HG03095 (cell line): ENCODE results near the gene ERVH48-1.
"Not testable (repeated sequence)": the region's sequence is repeated elsewhere in the genome, so short reads cannot be mapped to it uniquely, and the experiment has no call there.

Source experiments
- ATAC-seq: cut with Tn5 transposase; IDR thresholded peaks from one replicate; pipeline ENCODE4 v1.9.1; 2021; ENCODE audit warnings: moderate library complexity; ENCODE audit not compliant: unreplicated experiment

Gene ERVH48-1

GRCh38 chr21:42939582-42940413 lies 14.4 kb upstream of the ERVH48-1 start:
- ATAC-seq: no peak

DNA sequence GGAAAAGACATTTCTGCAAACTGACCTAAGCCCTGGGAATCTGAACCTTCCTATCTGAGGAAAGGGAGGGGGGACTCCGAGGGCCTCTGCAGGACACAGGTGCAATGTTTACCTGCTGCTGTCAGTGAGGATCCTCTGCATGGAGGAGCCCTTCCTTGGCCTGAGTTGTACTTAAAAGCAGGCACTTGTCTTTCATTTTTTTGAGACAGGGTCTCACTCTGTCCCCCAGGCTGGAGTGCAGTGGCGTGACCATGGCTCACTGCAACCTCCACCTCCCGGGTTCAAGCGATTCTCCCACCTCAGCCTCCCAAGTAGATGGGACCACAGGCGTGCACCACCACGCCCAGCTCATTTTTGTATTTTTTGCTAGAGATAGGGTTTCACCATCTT lies 13.2 kb upstream of the ERVH48-1 start:
- not testable (repeated sequence) for ATAC-seq

DNA sequence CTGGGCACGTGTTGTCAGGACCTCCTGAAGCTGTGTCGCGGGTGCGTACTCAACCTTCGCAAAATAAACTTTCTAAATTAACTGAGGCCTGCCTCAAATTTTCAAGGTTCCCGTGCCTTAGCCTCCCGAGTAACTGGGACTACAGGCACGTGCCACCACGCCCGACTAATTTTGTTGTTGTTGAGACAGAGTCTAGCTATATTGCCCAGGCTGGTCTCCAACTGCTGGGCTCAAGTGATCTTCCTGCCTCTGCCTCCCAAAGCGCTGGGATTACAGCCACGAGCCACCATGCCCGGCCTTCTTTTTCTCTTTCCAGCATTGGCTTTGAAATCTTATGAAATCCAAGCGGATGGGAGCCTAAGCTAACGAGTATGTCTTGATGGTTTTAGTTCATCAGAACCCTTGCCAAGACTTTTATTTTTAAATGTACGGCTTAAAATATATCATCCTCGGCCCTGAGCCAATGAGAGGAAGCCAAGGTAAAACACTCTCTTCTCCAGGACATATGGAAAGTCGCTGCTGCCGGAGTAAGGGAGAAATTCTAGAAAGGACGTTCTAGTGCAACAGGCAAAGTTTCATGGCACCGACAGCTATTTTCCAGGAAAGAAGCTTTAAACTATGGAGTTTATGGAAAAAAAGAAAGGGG lies 12.7 kb upstream of the ERVH48-1 start:
- ATAC-seq: no peak

GRCh38 chr21:42937034-42937940 lies 11.9 kb upstream of the ERVH48-1 start:
- not testable (repeated sequence) for ATAC-seq

GRCh38 chr21:42936360-42936759 lies 10.9 kb upstream of the ERVH48-1 start:
- not testable (repeated sequence) for ATAC-seq

DNA sequence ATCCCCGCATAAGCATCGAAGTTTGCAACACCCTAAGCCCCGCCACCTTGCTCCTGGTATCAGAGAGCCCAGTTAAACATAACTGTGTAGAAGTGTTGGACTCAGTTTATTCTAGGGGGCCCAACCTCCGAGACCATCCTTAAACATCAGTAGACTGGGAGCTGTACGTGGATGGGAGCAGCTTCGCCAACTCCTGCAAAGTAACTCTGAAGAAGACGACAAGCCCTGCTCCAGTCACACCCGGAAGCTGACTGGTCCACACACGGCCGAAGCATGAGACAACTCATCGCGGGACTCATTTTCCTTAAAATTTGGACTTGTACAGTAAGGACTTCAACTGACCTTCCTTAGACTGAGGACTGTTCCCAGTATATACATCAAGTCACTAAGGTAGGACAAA lies 8.5 kb upstream of the ERVH48-1 start:
- ATAC-seq: not testable (repeated sequence)

GRCh38 chr21:42933137-42933970 lies 7.9 kb upstream of the ERVH48-1 start:
- not testable (repeated sequence) for ATAC-seq

DNA sequence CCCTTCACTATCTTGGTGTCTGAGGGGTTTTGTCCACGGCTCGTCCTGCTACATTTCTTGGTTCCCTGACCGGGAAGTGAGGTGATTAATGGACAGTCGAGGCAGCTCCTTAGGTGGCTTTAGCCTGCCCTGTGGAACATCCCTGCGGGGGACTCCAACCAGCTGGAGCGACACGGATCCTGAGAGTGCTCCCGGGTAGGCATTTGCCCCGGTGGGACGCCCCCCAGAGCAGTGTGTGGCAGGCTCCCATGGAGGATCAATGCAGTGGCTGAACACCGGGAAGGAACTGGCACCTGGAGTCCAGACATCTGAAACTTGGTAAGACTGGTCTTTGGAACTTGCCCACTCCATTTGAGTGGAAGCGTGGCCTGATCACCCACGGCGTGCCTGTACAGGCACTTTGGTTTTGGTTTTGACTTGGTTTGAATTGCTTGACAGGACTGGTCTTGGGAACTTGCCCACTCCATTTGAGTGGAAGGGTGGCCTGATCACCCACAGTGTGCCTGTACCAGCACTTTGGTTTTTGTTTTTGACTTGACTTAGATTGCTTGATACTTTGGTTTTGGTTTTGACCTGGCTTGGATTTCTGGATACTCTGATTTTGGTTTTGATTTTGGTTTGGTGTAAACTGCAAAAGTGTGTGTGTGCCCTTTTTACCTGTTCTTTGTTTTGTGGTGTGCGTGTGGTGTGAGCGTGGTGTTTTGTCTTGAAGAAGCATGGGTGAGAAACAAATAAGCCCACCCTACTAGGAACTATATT lies 7.1 kb upstream of the ERVH48-1 start:
- not testable (repeated sequence) for ATAC-seq

GRCh38 chr21:42931560-42932235 lies 6.3 kb upstream of the ERVH48-1 start:
- ATAC-seq: no peak

- no peak for ATAC-seq
Measured at GRCh38 chr21:42929969-42930368, 4.5 kb upstream of the ERVH48-1 start.

- not testable (repeated sequence) for ATAC-seq
Measured at GRCh38 chr21:42927474-42928200, 2.2 kb upstream of the ERVH48-1 start.

DNA sequence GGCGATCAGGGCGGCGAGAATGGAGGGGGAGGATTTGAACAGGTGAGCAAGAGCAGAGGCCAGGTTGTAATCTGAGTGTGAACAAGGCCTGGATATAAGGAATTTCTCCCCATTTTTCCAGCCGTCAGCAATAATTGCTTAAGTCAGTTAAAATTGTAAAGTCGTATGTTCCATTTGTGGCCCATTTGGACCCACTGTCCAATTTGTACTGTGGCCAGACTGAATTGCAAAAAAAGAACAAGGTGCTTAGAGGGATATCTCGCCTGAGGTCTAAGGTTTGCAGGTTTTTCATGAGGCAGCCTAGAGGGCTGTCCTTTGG lies 1.0 kb downstream of the ERVH48-1 start:
- no peak for ATAC-seq

DNA sequence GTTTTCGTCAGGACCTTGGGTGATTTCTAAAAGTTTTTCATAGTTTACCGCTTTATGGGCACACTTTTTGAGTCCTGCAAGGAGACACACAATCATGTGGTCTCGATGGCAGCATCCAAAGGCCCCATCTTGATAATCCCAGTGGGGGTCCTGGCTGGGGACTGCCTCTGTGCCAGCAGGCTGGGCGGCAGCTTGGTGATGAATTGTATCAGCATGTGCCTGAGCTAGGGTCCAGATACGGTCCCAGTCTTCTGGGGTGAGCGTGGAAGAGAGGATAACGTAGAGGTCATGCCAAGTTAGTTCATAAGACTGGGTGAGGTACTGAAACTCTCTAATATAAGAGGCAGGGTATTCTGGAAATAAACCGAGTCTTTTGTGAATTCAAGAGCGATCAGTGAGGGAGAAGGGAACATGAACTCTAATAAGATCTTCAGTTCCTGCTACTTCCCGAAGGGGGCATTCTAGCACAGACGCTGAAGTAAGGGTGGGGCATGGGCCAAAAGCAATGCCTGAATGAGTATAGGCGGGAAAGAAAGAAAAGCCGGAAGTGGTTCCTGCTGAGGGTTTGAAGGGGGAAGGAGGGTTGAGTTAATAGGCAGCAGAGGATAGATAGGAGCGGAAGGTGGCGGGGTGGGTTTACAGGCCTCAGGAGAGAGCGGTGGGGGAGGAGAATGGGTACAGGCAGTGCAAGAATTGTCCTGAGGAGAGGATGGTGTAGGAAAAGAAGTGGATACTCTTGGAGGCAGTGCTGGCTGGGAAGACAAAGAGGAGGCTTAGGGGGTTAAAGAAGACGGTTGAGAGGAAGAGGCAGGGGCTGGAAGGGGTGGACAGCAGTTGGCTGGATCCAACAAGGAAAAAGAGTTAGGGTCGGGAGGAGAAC lies 1.6 kb downstream of the ERVH48-1 start:
- ATAC-seq: no peak

- no peak for ATAC-seq
Measured at GRCh38 chr21:42922918-42923317, 2.5 kb downstream of the ERVH48-1 start.

DNA sequence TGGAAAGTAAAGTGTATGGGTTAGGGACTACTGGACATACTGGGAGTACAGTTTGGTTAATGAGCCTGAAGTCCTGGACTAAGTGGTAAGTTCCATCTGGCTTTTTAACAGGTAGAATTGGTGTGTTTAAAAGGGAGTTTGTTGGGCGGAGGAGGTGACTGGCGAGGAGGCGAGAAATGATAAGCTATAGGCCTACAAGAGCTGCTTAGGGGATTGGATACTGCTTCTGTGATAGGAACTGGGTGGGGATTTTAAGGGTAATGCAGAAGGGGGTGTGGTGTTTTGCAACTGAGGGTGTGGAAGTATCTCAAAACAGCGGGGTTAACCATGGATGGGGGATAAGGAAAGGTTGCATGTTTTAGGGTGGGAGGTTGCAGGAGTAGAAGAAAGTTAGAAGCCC lies 3.5 kb downstream of the ERVH48-1 start:
- ATAC-seq: no peak

DNA sequence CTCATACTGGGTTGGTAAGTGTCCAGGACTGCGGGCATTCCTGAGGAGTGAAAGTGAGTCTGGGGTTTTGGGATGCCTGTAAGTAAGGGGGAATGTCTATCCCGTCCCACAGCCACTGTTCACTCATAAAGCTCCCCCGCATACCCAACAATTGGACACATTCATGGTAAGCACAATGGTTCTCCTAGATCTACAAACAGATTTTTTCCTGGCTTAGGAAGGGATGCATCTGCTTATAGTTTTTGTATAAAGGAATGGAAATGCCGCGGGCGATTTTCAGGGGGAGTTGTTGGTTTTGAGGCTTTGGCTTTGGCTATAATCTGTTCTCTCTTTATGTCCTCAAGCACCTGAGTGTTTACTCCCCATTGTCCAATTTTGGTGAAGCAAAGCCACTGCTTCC lies 7.1 kb downstream of the ERVH48-1 start:
- no peak for ATAC-seq

- no peak for ATAC-seq
Measured at GRCh38 chr21:42913476-42913875, 12.0 kb downstream of the ERVH48-1 start.

- not testable (repeated sequence) for ATAC-seq
Measured at GRCh38 chr21:42911920-42912319, 13.5 kb downstream of the ERVH48-1 start.
